ENCODE data around the gene ENTPD5. TPM values are rescaled to one million over a fixed set of nuclear protein-coding genes. Genes with fewer than 3 reads are reported as not detected.

The ENTPD5 gene
- total RNA-seq, 5 donors from 2014 or later (not counting 1 experiment from before 2014, with no cell fraction given), result 7.8 to 14.6 (median 11.6) TPM

GRCh38 chr14:73976125-73976524, 43.0 kb downstream of the ENTPD5 start:
- DNase-seq (no peak), ATAC-seq (replicated peaks in 1 of 4) (no peak)
- Mint-ChIP-seq H3K27me3 (no peaks in the 10 kb centered on the region), H3K4me3 (no peak overlapping the region), H3K27ac (no peak overlapping the region), H3K36me3 (peaks cover 30% of the 10 kb centered on the region), H3K9me3 (no peaks in the 10 kb centered on the region), H3K4me1 (no peaks in the 10 kb centered on the region)
- ChIA-PET POLR2A (no interaction called here), CTCF (no interaction called here)
- Histone ChIP-seq H3K9me3 (no peaks in the 10 kb centered on the region), H3K4me3 (ENCODE audit: control insufficient read depth in 1 of 2, extremely low read depth in 1 of 2, low read length in 1 of 2) (no peak overlapping the region), H3K36me3 (ENCODE audit: control insufficient read depth in 2 of 2, extremely low read depth in 1 of 2, insufficient read depth in 1 of 2, low read length in 1 of 2) (peaks cover 0 to 17% of the 10 kb centered on the region in 2 donors), H3K27ac (ENCODE audit: low read length) (no peak overlapping the region), H3K27me3 (replicated peaks in 1 of 2; ENCODE audit: control insufficient read depth in 2 of 2, extremely low read depth in 1 of 2, insufficient read depth in 2 of 2, low read length in 1 of 2) (no peaks in the 10 kb centered on the region), H3K4me1 (ENCODE audit: control insufficient read depth in 1 of 2, extremely low read depth in 1 of 2, insufficient read depth in 2 of 2, low read length in 2 of 2) (no peaks in the 10 kb centered on the region)
- WGBS (ENCODE audit: insufficient coverage), result 100% methylated on average over 2 of the region's 6 CpGs

- POLR2A ChIA-PET, result interaction anchor here in 1 of 2 donors (0.6 kb wide), 1 partner anchor 319 kb away, joined by 3 read pairs; no protein-coding TSS in a partner anchor
- Mint-ChIP-seq H3K27me3 (no peaks in the 10 kb centered on the region), H3K27ac (no peak overlapping the region), H3K36me3 (peaks cover 33% of the 10 kb centered on the region), H3K9me3 (no peaks in the 10 kb centered on the region), H3K4me3 (no peak overlapping the region), H3K4me1 (no peaks in the 10 kb centered on the region)
- Histone ChIP-seq H3K9me3 (no peaks in the 10 kb centered on the region), H3K27ac (ENCODE audit: low read length) (no peak overlapping the region), H3K36me3 (ENCODE audit: control insufficient read depth in 2 of 2, extremely low read depth in 1 of 2, insufficient read depth in 1 of 2, low read length in 1 of 2) (peaks cover 6 to 20% of the 10 kb centered on the region in 2 donors), H3K27me3 (replicated peaks in 1 of 2; ENCODE audit: control insufficient read depth in 2 of 2, extremely low read depth in 1 of 2, insufficient read depth in 2 of 2, low read length in 1 of 2) (no peaks in the 10 kb centered on the region), H3K4me1 (ENCODE audit: control insufficient read depth in 1 of 2, extremely low read depth in 1 of 2, insufficient read depth in 2 of 2, low read length in 2 of 2) (no peaks in the 10 kb centered on the region), H3K4me3 (ENCODE audit: control insufficient read depth in 1 of 2, extremely low read depth in 1 of 2, low read length in 1 of 2) (no peak overlapping the region)
- CTCF ChIA-PET, result no interaction called here
- WGBS (ENCODE audit: insufficient coverage), result 92% methylated on average over 2 of the region's 2 CpGs
- DNase-seq (no peak), ATAC-seq (replicated peaks in 1 of 4) (no peak)
Observed at GRCh38 chr14:73973497-73973896, 45.6 kb downstream of the ENTPD5 start.

- H3K27ac Mint-ChIP-seq, result no peak overlapping the region
- no peaks in the 10 kb centered on the region for H3K4me1 Mint-ChIP-seq
- Histone ChIP-seq H3K27ac (ENCODE audit: low read length) (no peak overlapping the region), H3K4me1 (ENCODE audit: control insufficient read depth in 1 of 2, extremely low read depth in 1 of 2, insufficient read depth in 2 of 2, low read length in 2 of 2) (no peaks in the 10 kb centered on the region), H3K27me3 (replicated peaks in 1 of 2; ENCODE audit: control insufficient read depth in 2 of 2, extremely low read depth in 1 of 2, insufficient read depth in 2 of 2, low read length in 1 of 2) (no peaks in the 10 kb centered on the region), H3K36me3 (ENCODE audit: control insufficient read depth in 2 of 2, extremely low read depth in 1 of 2, insufficient read depth in 1 of 2, low read length in 1 of 2) (peaks cover 12 to 23% of the 10 kb centered on the region in 2 donors), H3K4me3 (ENCODE audit: control insufficient read depth in 1 of 2, extremely low read depth in 1 of 2, low read length in 1 of 2) (no peak overlapping the region), H3K9me3 (no peaks in the 10 kb centered on the region)
- H3K27me3 Mint-ChIP-seq, result no peaks in the 10 kb centered on the region
- CTCF ChIA-PET, result no interaction called here
- no peaks in the 10 kb centered on the region for H3K9me3 Mint-ChIP-seq
- ATAC-seq (replicated peaks in 1 of 4) (no peak), DNase-seq (no peak)
- POLR2A ChIA-PET, result no interaction called here
- 78% methylated on average over 1 of the region's 2 CpGs for WGBS (ENCODE audit: insufficient coverage)
- H3K4me3 Mint-ChIP-seq, result no peak overlapping the region
- peaks cover 35% of the 10 kb centered on the region for H3K36me3 Mint-ChIP-seq
Observed at GRCh38 chr14:73968885-73969284, 50.2 kb downstream of the ENTPD5 start.

- Mint-ChIP-seq H3K4me1 (no peaks in the 10 kb centered on the region), H3K27me3 (no peaks in the 10 kb centered on the region), H3K27ac (no peak overlapping the region), H3K9me3 (no peaks in the 10 kb centered on the region), H3K4me3 (no peak overlapping the region), H3K36me3 (peaks cover 41% of the 10 kb centered on the region)
- H3K4me3 ChIP-seq (ENCODE audit: control insufficient read depth in 1 of 2, extremely low read depth in 1 of 2, low read length in 1 of 2), result no peak overlapping the region
- ATAC-seq (replicated peaks in 1 of 4), result no peak
- H3K36me3 ChIP-seq (ENCODE audit: control insufficient read depth in 2 of 2, extremely low read depth in 1 of 2, insufficient read depth in 1 of 2, low read length in 1 of 2), result peaks cover 18 to 47% of the 10 kb centered on the region in 2 donors
- no peaks in the 10 kb centered on the region for H3K9me3 ChIP-seq
- no CpG with 5 or more reads among the region's 4 CpGs for WGBS (ENCODE audit: insufficient coverage)
- no peaks in the 10 kb centered on the region for H3K4me1 ChIP-seq (ENCODE audit: control insufficient read depth in 1 of 2, extremely low read depth in 1 of 2, insufficient read depth in 2 of 2, low read length in 2 of 2)
- DNase-seq, result no peak
- no peaks in the 10 kb centered on the region for H3K27me3 ChIP-seq (replicated peaks in 1 of 2; ENCODE audit: control insufficient read depth in 2 of 2, extremely low read depth in 1 of 2, insufficient read depth in 2 of 2, low read length in 1 of 2)
- ChIA-PET POLR2A (no interaction called here), CTCF (no interaction called here)
- H3K27ac ChIP-seq (ENCODE audit: low read length), result no peak overlapping the region
Observed at GRCh38 chr14:73965216-73965615, 53.9 kb downstream of the ENTPD5 start.

- ChIA-PET POLR2A (no interaction called here), CTCF (interaction anchor here (0.6 kb wide), 2 partner anchors 14 to 1514 kb away, joined by 4 to 5 read pairs; no protein-coding TSS in a partner anchor)
- H3K36me3 Mint-ChIP-seq, result peaks cover 45% of the 10 kb centered on the region
- no peaks in the 10 kb centered on the region for H3K9me3 Mint-ChIP-seq
- no peak overlapping the region for H3K27ac ChIP-seq (ENCODE audit: low read length)
- H3K27ac Mint-ChIP-seq, result no peak overlapping the region
- 99% methylated on average over 12 of the region's 12 CpGs for WGBS (ENCODE audit: insufficient coverage)
- H3K27me3 Mint-ChIP-seq, result no peaks in the 10 kb centered on the region
- DNase-seq (no peak), ATAC-seq (replicated peaks in 1 of 4) (no peak)
- H3K27me3 ChIP-seq (replicated peaks in 1 of 2; ENCODE audit: control insufficient read depth in 2 of 2, extremely low read depth in 1 of 2, insufficient read depth in 2 of 2, low read length in 1 of 2), result no peaks in the 10 kb centered on the region
- no peaks in the 10 kb centered on the region for H3K4me1 ChIP-seq (ENCODE audit: control insufficient read depth in 1 of 2, extremely low read depth in 1 of 2, insufficient read depth in 2 of 2, low read length in 2 of 2)
- H3K36me3 ChIP-seq (ENCODE audit: control insufficient read depth in 2 of 2, extremely low read depth in 1 of 2, insufficient read depth in 1 of 2, low read length in 1 of 2), result peaks cover 20 to 73% of the 10 kb centered on the region in 2 donors
- no peaks in the 10 kb centered on the region for H3K9me3 ChIP-seq
- H3K4me3 Mint-ChIP-seq, result no peak overlapping the region
- no peaks in the 10 kb centered on the region for H3K4me1 Mint-ChIP-seq
- no peak overlapping the region for H3K4me3 ChIP-seq (ENCODE audit: control insufficient read depth in 1 of 2, extremely low read depth in 1 of 2, low read length in 1 of 2)
Observed at GRCh38 chr14:73961192-73961591, 57.9 kb downstream of the ENTPD5 start.

GRCh38 chr14:73958591-73958990, 60.5 kb downstream of the ENTPD5 start:
- Histone ChIP-seq H3K4me3 (ENCODE audit: control insufficient read depth in 1 of 2, extremely low read depth in 1 of 2, low read length in 1 of 2) (no peak overlapping the region), H3K36me3 (ENCODE audit: control insufficient read depth in 2 of 2, extremely low read depth in 1 of 2, insufficient read depth in 1 of 2, low read length in 1 of 2) (peaks cover 16 to 81% of the 10 kb centered on the region in 2 donors), H3K27ac (ENCODE audit: low read length) (no peak overlapping the region), H3K4me1 (ENCODE audit: control insufficient read depth in 1 of 2, extremely low read depth in 1 of 2, insufficient read depth in 2 of 2, low read length in 2 of 2) (no peaks in the 10 kb centered on the region), H3K9me3 (no peaks in the 10 kb centered on the region), H3K27me3 (replicated peaks in 1 of 2; ENCODE audit: control insufficient read depth in 2 of 2, extremely low read depth in 1 of 2, insufficient read depth in 2 of 2, low read length in 1 of 2) (no peaks in the 10 kb centered on the region)
- CTCF ChIA-PET, result interaction anchor here in 1 of 2 donors (0.6 kb wide), 1 partner anchor 135 kb away, joined by 6 read pairs; no protein-coding TSS in a partner anchor
- Mint-ChIP-seq H3K9me3 (no peaks in the 10 kb centered on the region), H3K4me3 (no peak overlapping the region), H3K27ac (no peak overlapping the region), H3K36me3 (peaks cover 46% of the 10 kb centered on the region), H3K4me1 (no peaks in the 10 kb centered on the region), H3K27me3 (no peaks in the 10 kb centered on the region)
- no peak for ATAC-seq (replicated peaks in 1 of 4)
- no peak for DNase-seq
- POLR2A ChIA-PET, result no interaction called here

GRCh38 chr14:73955674-73956073, 63.4 kb downstream of the ENTPD5 start:
- ChIA-PET POLR2A (interaction anchor here in 1 of 2 donors (0.7 kb wide), 1 partner anchor 41 kb away, joined by 5 read pairs; no protein-coding TSS in a partner anchor), CTCF (no interaction called here)
- ATAC-seq (replicated peaks in 1 of 4) (no peak), DNase-seq (no peak)
- WGBS (ENCODE audit: insufficient coverage), result 100% methylated on average over 3 of the region's 5 CpGs
- no peak overlapping the region for H3K27ac Mint-ChIP-seq
- Histone ChIP-seq H3K27me3 (replicated peaks in 1 of 2; ENCODE audit: control insufficient read depth in 2 of 2, extremely low read depth in 1 of 2, insufficient read depth in 2 of 2, low read length in 1 of 2) (no peaks in the 10 kb centered on the region), H3K9me3 (no peaks in the 10 kb centered on the region), H3K4me3 (ENCODE audit: control insufficient read depth in 1 of 2, extremely low read depth in 1 of 2, low read length in 1 of 2) (no peak overlapping the region), H3K36me3 (ENCODE audit: control insufficient read depth in 2 of 2, extremely low read depth in 1 of 2, insufficient read depth in 1 of 2, low read length in 1 of 2) (peaks cover 10 to 66% of the 10 kb centered on the region in 2 donors), H3K27ac (ENCODE audit: low read length) (no peak overlapping the region), H3K4me1 (ENCODE audit: control insufficient read depth in 1 of 2, extremely low read depth in 1 of 2, insufficient read depth in 2 of 2, low read length in 2 of 2) (peaks cover 0 to 7% of the 10 kb centered on the region in 2 experiments)
- H3K36me3 Mint-ChIP-seq, result peaks cover 37% of the 10 kb centered on the region
- no peak overlapping the region for H3K4me3 Mint-ChIP-seq
- no peaks in the 10 kb centered on the region for H3K27me3 Mint-ChIP-seq
- peaks cover 12 to 16% (median 13%) of the 10 kb centered on the region in 3 donors for H3K4me1 Mint-ChIP-seq
- no peaks in the 10 kb centered on the region for H3K9me3 Mint-ChIP-seq

Data from T-cell (primary cell).